ENCODE data around the gene AQR. TPM values are rescaled to one million over a fixed set of nuclear protein-coding genes. Genes with fewer than 3 reads are reported as not detected.
"Not testable (repeated sequence)": the region's sequence is repeated elsewhere in the genome, so short reads cannot be mapped to it uniquely, and the experiment has no call there.

The AQR gene
- total and polyA plus RNA-seq, 5 donors = 7.4 to 17.2 (median 13.7) TPM

DNA sequence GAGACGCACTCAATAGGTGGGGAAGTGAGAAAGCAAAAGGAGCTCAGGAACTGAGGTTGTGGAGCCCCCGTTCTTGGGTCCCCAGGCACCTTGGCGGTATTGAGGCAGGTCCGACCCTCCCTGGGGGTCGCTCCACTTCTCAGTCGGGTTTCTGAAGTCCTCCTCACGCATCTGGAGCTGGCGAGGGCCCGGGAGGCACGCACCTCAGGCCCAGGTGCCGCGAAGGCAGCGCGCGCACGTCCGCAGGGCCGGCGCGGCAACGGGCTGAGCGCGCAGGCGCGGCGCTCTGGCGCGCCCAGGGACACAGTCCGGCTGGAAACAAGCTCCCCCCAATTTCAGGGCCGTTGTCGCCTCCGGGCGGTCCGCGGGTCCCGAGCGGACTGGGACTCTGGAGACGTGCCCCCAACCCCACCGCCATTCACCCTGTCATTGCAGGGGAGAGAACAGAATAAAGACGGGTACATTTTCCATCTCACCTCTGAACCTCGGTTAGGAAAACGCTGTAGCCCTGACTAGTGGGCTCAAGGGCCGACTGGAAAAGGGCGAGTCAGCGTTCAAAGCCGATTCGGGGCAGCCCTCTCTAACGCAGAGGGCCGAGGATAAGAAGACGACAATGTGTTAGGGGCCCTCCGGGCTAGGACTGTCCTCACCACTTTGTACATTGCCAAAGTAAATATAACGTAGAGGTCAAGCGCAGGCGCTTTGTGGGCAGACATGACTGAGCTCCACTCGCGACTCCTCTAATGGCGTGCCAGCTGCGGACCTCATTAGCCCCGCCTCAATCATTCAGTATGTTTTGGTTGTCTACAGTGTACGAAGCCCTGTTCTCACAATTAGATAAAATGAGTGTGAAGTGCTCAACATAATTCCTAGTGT, 18.7 kb upstream of the AQR start, which contains the start of gene ZNF770:
ZNF770 (minus strand) TSS at position 261 of the 876 bp plus-strand sequence. CDS start 4,853 bp downstream, outside the sequence.
- DNase-seq = peak; percentile 75 to 91 (median 90)
- Histone ChIP-seq H3K27ac (ENCODE audit: low read length) (peak within 1 kb of the TSS; percentile 97), H3K9me3 (ENCODE audit: control insufficient read depth, low read length) (no peaks in the 10 kb centered on the region), H3K27me3 (ENCODE audit: control insufficient read depth, insufficient read depth) (no peaks in the 10 kb centered on the region), H3K4me1 (ENCODE audit: control insufficient read depth, insufficient read depth, low read length) (peaks cover 7% of the 10 kb centered on the region), H3K4me3 (ENCODE audit: low read length) (peak within 1 kb of the TSS; percentile 79)
- peak; percentile 94 to 96 for ATAC-seq
- intact Hi-C loops (cut with DNase I) = no loop called here
- under 1% methylated on average over 60 of the region's 60 CpGs for WGBS

DNA sequence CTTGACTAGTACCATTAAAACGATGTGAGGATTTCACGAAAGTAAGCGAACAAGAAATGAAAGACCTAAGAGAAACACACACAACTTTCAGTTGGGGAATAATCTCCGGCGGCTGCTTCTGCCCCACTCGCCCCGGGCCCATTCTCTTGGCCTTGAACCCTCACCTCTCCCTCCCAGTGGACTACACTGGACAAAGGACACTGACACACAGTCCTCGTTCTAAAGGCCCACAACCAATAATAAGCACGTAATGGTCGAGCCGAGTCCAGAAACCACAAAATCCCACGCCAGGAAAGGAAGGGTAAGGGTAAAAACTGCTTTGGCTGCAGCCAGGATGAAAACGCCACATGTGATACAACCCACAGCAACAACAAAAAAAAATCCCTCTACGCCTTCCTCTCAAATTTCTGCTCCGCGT, 18.1 kb upstream of the AQR start:
- Histone ChIP-seq H3K9me3 (ENCODE audit: control insufficient read depth, low read length) (no peaks in the 10 kb centered on the region), H3K4me3 (ENCODE audit: low read length) (peak overlapping the region; percentile 79), H3K27me3 (ENCODE audit: control insufficient read depth, insufficient read depth) (no peaks in the 10 kb centered on the region), H3K27ac (ENCODE audit: low read length) (peak overlapping the region; percentile 71), H3K4me1 (ENCODE audit: control insufficient read depth, insufficient read depth, low read length) (peaks cover 7% of the 10 kb centered on the region)
- WGBS = under 1% methylated on average over 16 of the region's 16 CpGs
- intact Hi-C loops (cut with DNase I) = no loop called here
- no peak for DNase-seq
- ATAC-seq = peak; percentile 4 to 19

DNA sequence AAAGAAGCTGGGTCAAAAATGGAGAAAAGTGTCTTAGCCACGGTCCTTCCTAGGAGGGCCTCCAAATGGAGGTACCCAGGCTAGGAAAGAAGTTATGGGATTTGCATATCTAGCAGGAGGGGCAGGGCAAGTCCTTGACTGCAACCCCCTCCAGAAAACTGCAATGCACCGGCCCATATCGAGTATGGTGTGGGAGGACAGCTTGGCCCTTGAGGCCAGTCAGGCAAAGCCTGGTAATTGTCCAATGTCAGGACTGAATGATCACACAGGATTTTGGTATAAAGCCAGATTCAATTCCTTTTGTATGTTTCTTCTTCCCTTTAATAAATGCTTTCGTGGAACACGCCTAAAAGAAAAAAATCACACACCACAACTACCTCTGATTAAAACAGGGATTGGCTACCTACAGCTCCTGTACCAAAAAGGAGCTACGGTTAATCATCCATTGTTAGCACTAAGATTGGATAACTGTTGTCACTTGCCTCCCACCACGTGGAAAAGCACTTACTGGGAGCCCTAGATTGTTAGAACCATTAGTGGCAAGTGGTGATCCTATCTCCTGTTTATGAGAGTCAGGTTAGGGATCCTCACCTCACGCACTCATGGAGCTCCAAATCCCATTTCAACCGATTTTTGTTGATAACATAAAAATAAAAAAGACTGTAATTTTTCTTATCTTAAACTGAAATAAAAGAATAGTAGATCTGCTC, 17.4 kb upstream of the AQR start:
- H3K27me3 ChIP-seq (ENCODE audit: control insufficient read depth, insufficient read depth) = no peaks in the 10 kb centered on the region
- peaks cover 7% of the 10 kb centered on the region for H3K4me1 ChIP-seq (ENCODE audit: control insufficient read depth, insufficient read depth, low read length)
- intact Hi-C loops (cut with DNase I) = no loop called here
- 20% methylated on average over 9 of the region's 9 CpGs for WGBS
- H3K27ac ChIP-seq (ENCODE audit: low read length) = peak overlapping the region; percentile 33
- no peaks in the 10 kb centered on the region for H3K9me3 ChIP-seq (ENCODE audit: control insufficient read depth, low read length)
- peak overlapping the region; percentile 79 for H3K4me3 ChIP-seq (ENCODE audit: low read length)
- ATAC-seq = no peak
- no peak for DNase-seq

DNA sequence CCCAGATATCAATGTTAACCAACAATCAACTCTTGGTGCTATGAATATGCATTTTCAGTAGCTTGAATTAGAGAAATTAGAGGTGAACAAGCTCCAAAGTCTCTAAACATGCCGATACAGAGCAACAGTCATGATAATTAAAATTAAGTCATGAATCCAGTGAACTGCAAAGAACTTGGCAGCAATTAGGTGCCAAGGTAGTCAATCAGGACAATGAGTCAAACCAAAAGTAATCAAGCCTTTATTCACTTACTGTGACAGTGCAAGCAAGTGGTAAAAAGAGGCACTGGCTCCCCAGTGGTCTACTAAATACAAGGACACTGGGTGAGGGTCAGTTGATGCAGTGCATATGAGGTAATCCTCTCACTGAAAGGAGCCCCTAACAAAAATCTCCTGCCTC, 16.8 kb upstream of the AQR start:
- intact Hi-C loops (cut with DNase I) = no loop called here
- WGBS = 81% methylated on average over 1 of the region's 1 CpG

DNA sequence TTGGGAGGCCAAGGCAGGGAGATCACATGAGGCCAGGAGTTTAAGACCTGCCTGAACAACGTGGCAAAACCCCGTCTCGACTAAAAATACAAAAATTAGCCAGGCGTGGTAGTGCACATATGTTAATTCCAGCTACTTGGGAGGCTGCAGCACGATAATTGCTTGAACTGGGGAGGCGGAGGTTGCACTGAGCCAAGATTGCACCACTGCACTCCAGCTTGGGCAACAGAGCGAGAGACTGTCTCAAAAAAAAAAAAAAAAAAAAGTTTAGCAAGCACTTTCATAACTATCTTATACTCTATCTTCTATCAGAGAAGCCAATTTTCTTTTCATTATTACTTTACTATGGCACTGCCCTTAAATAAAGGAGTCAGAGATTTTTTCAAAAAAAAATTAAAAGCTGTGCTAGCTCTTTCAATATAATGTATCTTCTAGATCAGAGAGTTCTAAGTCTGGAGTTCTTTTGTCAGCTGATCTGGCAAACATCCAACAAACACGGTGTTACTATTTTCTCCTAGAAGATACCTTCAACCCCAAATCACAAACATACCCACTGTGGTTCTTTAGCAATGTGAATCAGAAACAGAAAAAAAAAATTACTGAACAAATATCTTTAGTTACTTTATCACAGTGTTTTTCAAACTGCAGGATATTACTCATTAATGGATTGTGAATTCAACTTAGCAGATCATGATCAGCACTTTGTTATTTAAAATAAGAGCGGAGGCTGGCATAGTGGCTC, 15.5 kb upstream of the AQR start:
- intact Hi-C loops (cut with DNase I) = no loop called here
- DNase-seq = peak in 2 of 3 donors; percentile 22 to 51
- WGBS = 59% methylated on average over 9 of the region's 9 CpGs
- Histone ChIP-seq H3K27ac (ENCODE audit: low read length) (no peak overlapping the region), H3K4me1 (ENCODE audit: control insufficient read depth, insufficient read depth, low read length) (peaks cover 7% of the 10 kb centered on the region), H3K4me3 (ENCODE audit: low read length) (no peak overlapping the region), H3K9me3 (ENCODE audit: control insufficient read depth, low read length) (no peaks in the 10 kb centered on the region), H3K27me3 (ENCODE audit: control insufficient read depth, insufficient read depth) (no peaks in the 10 kb centered on the region)
- ATAC-seq = no peak

More for the DNA sequence above, 16.8 kb upstream of the AQR start:
- Histone ChIP-seq H3K4me3 (ENCODE audit: low read length) (peak overlapping the region; percentile 79), H3K27ac (ENCODE audit: low read length) (no peak overlapping the region), H3K4me1 (ENCODE audit: control insufficient read depth, insufficient read depth, low read length) (peaks cover 7% of the 10 kb centered on the region), H3K27me3 (ENCODE audit: control insufficient read depth, insufficient read depth) (no peaks in the 10 kb centered on the region), H3K9me3 (ENCODE audit: control insufficient read depth, low read length) (no peaks in the 10 kb centered on the region)
- no peak for ATAC-seq
- no peak for DNase-seq

DNA sequence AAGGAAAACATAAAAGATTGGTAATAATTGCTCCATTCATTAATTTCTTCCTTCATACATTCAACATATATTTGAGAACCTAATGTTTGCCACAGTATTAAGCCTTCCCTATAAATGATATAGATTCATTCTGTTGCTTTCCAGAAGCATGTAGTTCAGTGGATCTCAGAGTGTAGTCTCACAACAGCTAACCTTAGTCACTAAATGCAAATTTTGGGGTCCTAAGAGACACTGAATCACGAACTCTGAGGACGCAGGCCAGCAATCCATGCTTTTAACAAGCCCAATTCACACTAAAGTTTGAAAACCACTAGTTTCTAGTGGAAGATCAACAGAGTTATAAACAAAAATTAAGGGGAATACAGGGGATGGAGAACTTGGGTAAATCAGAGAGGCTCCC, 7.2 kb upstream of the AQR start:
- WGBS = 89% methylated on average over 2 of the region's 2 CpGs
- Histone ChIP-seq H3K27me3 (ENCODE audit: control insufficient read depth, insufficient read depth) (no peaks in the 10 kb centered on the region), H3K4me3 (ENCODE audit: low read length) (no peak overlapping the region), H3K4me1 (ENCODE audit: control insufficient read depth, insufficient read depth, low read length) (no peaks in the 10 kb centered on the region), H3K9me3 (ENCODE audit: control insufficient read depth, low read length) (no peaks in the 10 kb centered on the region), H3K27ac (ENCODE audit: low read length) (no peak overlapping the region)
- no peak for DNase-seq
- intact Hi-C loops (cut with DNase I) = no loop called here
- no peak for ATAC-seq

DNA sequence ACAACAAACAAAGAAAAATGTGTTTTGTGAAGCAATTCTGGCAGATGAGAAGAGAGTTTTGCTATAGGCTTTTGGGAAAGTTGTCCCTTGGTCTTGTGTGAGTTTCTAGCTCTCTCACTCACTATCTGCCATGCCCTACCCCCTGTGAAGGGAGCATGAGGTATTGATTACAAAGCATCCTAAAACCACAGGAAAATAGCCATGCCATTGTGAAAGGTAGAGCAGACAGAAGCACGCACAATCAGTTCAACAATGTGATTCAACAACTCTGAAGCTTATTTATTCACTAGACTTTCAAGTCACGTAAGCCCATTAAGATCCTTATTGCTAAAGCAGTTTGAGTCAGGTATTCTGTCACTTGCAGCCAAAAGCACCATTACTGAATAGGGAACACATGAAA, 6.5 kb upstream of the AQR start:
- Histone ChIP-seq H3K27me3 (ENCODE audit: control insufficient read depth, insufficient read depth) (no peaks in the 10 kb centered on the region), H3K4me1 (ENCODE audit: control insufficient read depth, insufficient read depth, low read length) (no peaks in the 10 kb centered on the region), H3K4me3 (ENCODE audit: low read length) (no peak overlapping the region), H3K9me3 (ENCODE audit: control insufficient read depth, low read length) (no peaks in the 10 kb centered on the region), H3K27ac (ENCODE audit: low read length) (no peak overlapping the region)
- no peak for ATAC-seq
- WGBS = over 99% methylated on average over 2 of the region's 2 CpGs
- DNase-seq = no peak
- intact Hi-C loops (cut with DNase I) = no loop called here

DNA sequence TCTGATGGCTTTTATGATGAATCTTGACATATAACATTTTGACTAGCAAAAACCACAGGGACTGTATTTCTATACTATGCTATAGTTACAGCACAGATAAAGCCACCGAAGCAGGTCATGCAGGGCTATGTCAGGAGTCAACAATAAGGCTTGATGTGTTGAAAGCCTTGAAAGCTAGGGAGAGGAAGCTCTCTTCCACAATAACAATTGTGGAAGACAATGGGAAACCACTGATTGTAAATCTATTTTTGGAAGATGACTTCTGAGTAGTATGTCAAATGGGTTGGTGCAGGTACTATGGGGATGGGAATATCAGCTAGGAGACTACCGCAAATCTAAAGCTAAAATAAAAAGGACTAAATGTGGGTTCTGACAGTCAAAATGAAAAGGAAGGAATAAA, 4.0 kb upstream of the AQR start:
- intact Hi-C loops (cut with DNase I) = no loop called here
- H3K9me3 ChIP-seq (ENCODE audit: control insufficient read depth, low read length) = no peaks in the 10 kb centered on the region
- DNase-seq (no peak), ATAC-seq (no peak)
- no peak overlapping the region for H3K27ac ChIP-seq (ENCODE audit: low read length)
- peaks cover 2% of the 10 kb centered on the region for H3K4me1 ChIP-seq (ENCODE audit: control insufficient read depth, insufficient read depth, low read length)
- H3K27me3 ChIP-seq (ENCODE audit: control insufficient read depth, insufficient read depth) = no peaks in the 10 kb centered on the region
- no peak overlapping the region for H3K4me3 ChIP-seq (ENCODE audit: low read length)
- WGBS = 59% methylated on average over 2 of the region's 2 CpGs

DNA sequence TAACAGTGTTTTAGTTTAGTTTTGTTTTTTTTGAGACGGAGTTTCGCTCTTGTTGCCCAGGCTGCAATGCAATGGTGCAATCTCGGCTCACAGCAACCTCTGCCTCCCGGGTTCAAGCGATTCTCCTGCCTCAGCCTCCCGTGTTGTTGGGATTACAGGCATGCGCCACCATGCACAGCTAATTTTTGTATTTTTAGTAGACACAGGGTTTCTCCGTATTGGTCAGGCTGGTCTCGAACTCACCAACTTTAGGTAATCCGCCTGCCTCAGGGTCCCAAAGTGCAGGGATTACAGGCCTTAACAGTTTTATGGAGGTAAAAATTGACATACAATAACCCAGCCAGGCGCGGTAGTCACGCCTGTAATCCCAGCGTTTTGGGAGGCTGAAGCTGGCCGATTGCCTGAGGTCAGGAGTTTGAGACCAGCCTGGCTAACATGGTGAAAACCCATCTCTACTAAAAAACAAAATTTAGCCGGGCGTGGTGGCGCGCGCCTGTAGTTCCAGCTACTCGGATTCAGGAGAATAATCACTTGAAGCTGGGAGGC, 629 bp upstream of the AQR start:
- H3K4me1 ChIP-seq (ENCODE audit: control insufficient read depth, insufficient read depth, low read length); intact Hi-C loops (cut with DNase I); ATAC-seq; H3K27me3 ChIP-seq (ENCODE audit: control insufficient read depth, insufficient read depth); H3K27ac ChIP-seq (ENCODE audit: low read length); H3K9me3 ChIP-seq (ENCODE audit: control insufficient read depth, low read length): not testable (repeated sequence)
- peak in 1 of 3 donors; percentile 56 for DNase-seq
- peak overlapping the region; percentile 100 for H3K4me3 ChIP-seq (ENCODE audit: low read length)
- 70% methylated on average over 21 of the region's 21 CpGs for WGBS

DNA sequence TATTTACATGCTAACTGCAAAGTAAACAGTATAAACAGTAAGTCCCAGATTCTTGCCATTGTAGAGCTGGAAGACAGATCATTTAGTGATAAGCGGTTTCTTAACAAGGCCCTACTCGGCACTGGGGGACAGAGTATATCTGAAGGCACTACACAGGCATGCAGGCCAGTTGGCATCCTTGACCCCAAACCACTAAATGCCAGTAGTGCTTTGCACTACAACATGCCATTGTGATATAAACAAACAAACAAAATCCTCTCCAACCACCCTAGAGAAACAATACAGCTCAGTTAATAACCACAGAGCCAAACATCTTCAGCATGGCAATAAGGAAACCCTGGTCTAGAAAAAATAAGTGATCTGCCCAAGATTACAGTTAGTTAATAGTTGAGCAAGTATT, 5.3 kb downstream of the AQR start:
- no peaks in the 10 kb centered on the region for H3K4me1 ChIP-seq (ENCODE audit: control insufficient read depth, insufficient read depth, low read length)
- 87% methylated on average over 2 of the region's 2 CpGs for WGBS
- no peaks in the 10 kb centered on the region for H3K9me3 ChIP-seq (ENCODE audit: control insufficient read depth, low read length)
- H3K27ac ChIP-seq (ENCODE audit: low read length) = no peak overlapping the region
- DNase-seq (no peak), ATAC-seq (no peak)
- no peaks in the 10 kb centered on the region for H3K27me3 ChIP-seq (ENCODE audit: control insufficient read depth, insufficient read depth)
- intact Hi-C loops (cut with DNase I) = no loop called here
- H3K4me3 ChIP-seq (ENCODE audit: low read length) = no peak overlapping the region

Data from right cardiac atrium (tissue), 5 donors.